ENCODE results near the gene PRPF18. TPM values are rescaled to one million over a fixed set of nuclear protein-coding genes. Genes with fewer than 3 reads are reported as not detected.

PRPF18 gene
- total RNA-seq, 4 donors from 2014 or later, result 21.8 to 44.0 (median 25.7) TPM

DNA sequence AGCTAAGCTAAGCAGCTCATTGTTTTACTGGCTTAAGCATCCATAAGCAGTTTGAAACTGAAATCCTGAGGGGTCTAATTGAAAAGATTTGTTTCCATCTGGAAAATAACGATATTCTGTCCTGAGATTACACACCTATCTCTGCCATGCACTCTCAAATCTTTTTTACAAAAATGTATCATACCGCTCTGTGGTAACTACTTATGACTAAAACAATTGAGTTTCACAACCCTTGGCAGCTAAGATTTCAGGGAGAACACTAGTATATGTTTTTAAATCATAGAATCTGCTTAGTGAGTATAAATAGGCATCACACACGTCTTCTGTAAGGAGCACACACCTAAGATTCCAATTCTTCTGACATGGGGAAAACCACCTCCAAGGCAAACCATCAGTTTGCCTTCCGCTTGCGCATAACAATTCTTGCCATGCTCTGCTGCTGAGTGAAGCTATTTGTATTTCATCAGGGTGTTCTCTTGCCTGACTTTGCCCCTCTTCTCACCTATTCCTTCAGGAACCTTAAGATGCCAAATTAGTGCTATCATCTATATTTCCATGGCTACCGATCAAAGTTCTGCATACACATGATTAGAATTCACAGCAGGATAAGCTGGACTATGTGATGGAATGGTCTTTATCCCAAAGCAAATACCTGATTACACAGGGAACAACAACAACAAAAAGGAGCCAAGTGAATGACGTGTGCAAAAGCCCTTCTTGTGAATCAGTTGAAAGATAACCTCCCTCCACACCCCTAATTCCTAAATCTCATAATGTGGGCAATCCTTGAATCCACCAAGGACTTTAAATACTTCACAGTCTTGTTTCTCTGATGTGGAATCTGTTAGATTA, 40.9 kb downstream of the PRPF18 start:
- TF ChIP-seq, protein P1, sequence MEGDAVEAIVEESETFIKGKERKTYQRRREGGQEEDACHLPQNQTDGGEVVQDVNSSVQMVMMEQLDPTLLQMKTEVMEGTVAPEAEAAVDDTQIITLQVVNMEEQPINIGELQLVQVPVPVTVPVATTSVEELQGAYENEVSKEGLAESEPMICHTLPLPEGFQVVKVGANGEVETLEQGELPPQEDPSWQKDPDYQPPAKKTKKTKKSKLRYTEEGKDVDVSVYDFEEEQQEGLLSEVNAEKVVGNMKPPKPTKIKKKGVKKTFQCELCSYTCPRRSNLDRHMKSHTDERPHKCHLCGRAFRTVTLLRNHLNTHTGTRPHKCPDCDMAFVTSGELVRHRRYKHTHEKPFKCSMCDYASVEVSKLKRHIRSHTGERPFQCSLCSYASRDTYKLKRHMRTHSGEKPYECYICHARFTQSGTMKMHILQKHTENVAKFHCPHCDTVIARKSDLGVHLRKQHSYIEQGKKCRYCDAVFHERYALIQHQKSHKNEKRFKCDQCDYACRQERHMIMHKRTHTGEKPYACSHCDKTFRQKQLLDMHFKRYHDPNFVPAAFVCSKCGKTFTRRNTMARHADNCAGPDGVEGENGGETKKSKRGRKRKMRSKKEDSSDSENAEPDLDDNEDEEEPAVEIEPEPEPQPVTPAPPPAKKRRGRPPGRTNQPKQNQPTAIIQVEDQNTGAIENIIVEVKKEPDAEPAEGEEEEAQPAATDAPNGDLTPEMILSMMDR (IDR thresholded peaks at IDR 0.05), result no peak
- TF ChIP-seq POLR2AphosphoS5 (IDR thresholded peaks at IDR 0.05) (no peak), POLR2A (IDR thresholded peaks at IDR 0.05) (no peak), EP300 (IDR thresholded peaks at IDR 0.05) (no peak)
- Histone ChIP-seq H3K9me3 (no peaks in the 10 kb centered on the region), H3K27me3 (no peaks in the 10 kb centered on the region), H3K27ac (no peak overlapping the region), H3K4me3 (no peak overlapping the region), H3K4me1 (no peaks in the 10 kb centered on the region), H3K36me3 (peaks cover 28% of the 10 kb centered on the region)
- no peak for DNase-seq (ENCODE audit: low spot score in 2 of 2)
- WGBS, result 95% methylated on average over 7 of the region's 7 CpGs

DNA sequence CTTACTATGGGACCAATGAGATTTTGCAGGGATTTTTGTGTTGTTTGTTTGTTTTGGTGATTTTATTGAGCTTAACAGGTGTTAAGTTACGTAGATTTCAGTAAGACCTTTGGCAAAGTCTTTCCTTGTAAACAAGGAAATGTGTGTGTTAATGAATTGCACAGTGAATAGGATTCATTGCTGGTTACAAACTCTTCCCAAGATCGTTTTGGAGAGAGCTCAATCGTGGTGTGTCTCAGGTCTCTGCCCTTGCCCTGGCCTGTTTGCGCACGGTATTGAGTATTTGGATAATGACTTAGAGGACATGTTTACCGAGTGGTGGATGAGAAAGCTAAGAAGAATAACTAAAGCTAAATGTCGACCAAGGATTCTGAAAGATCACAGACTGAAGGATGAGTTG, 41.9 kb downstream of the PRPF18 start:
- H3K36me3 ChIP-seq, result peaks cover 28% of the 10 kb centered on the region
- 59% methylated on average over 7 of the region's 7 CpGs for WGBS
- H3K4me3 ChIP-seq, result no peak overlapping the region
- H3K4me1 ChIP-seq, result no peaks in the 10 kb centered on the region
- no peak overlapping the region for H3K27ac ChIP-seq
- H3K27me3 ChIP-seq, result no peaks in the 10 kb centered on the region
- no peak for DNase-seq (ENCODE audit: low spot score in 2 of 2)
- no peaks in the 10 kb centered on the region for H3K9me3 ChIP-seq
- TF ChIP-seq EP300 (IDR thresholded peaks at IDR 0.05) (no peak), POLR2AphosphoS5 (IDR thresholded peaks at IDR 0.05) (no peak), POLR2A (IDR thresholded peaks at IDR 0.05) (no peak)
- TF ChIP-seq, protein P1 (IDR thresholded peaks at IDR 0.05), result no peak

DNA sequence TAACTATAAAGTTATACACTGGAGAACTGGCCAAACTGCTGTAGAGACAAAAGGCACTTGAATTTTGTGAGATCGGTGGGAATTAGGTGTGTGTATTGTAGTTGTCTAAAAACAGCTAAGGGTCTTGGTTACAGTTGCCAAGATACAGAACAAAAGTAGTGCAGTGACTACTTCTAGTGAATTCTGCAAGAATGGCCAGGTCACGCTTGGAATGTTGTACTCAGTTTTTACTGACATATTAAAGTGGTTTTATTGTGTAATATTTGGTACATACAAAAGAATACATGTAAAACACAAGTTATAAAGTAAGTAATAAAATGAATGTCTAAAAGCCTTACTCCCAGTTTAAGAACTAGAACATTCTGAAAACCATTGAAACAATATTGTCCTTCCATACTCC, 42.4 kb downstream of the PRPF18 start:
- Histone ChIP-seq H3K27me3 (no peaks in the 10 kb centered on the region), H3K27ac (no peak overlapping the region), H3K36me3 (peaks cover 28% of the 10 kb centered on the region), H3K4me1 (no peaks in the 10 kb centered on the region), H3K9me3 (no peaks in the 10 kb centered on the region), H3K4me3 (no peak overlapping the region)
- no peak for DNase-seq (ENCODE audit: low spot score in 2 of 2)
- TF ChIP-seq, protein P1 (IDR thresholded peaks at IDR 0.05), result no peak
- TF ChIP-seq POLR2AphosphoS5 (IDR thresholded peaks at IDR 0.05) (no peak), POLR2A (IDR thresholded peaks at IDR 0.05) (no peak), EP300 (IDR thresholded peaks at IDR 0.05) (no peak)
- whole genome bisulfite sequencing, result 87% methylated on average over 2 of the region's 2 CpGs

DNA sequence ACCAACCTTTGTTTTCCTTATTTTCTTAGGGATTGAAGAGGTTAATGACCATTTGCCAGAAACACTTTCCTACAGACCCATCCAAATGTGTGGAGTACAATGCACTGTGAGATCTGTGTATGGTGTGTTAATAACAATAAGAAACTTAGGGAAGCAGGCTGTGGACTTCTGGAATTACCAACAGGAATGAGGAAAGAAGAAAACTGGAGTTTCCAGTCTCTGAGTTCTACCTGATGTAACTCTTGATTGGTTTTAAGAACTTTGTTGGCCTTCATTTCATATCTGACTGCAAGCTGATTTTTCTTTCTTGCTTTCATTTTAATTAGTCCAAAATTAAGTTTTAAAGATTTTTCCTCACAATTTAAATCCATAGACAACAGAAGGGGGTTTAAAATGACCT, 43.5 kb downstream of the PRPF18 start:
- TF ChIP-seq POLR2AphosphoS5 (IDR thresholded peaks at IDR 0.05) (no peak), POLR2A (IDR thresholded peaks at IDR 0.05) (no peak), EP300 (IDR thresholded peaks at IDR 0.05) (no peak)
- TF ChIP-seq, protein P1 (IDR thresholded peaks at IDR 0.05), result no peak
- peaks cover 28% of the 10 kb centered on the region for H3K36me3 ChIP-seq
- DNase-seq (ENCODE audit: low spot score in 2 of 2), result no peak
- H3K4me1 ChIP-seq, result no peaks in the 10 kb centered on the region
- H3K4me3 ChIP-seq, result no peak overlapping the region
- H3K9me3 ChIP-seq, result no peaks in the 10 kb centered on the region
- H3K27ac ChIP-seq, result no peak overlapping the region
- H3K27me3 ChIP-seq, result no peaks in the 10 kb centered on the region

DNA sequence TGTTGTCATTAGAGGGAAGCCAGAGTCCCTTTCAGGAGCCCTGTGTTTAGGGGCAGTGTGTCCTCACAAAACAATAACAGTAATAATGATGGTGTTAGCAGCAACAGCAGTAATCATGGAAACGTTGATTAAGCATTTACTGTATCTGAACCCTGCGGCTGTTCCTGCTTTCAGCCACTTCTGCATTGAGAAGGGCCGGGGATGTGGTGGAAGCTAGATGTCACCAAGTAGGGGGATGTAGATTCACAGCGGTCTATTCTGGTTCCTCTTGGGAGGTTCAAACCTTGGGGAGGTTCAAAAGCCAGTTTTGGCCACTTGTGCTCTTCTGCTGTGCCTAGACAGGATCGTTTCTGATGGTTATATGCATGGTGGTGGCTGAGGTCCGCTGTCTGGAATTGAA, 44.8 kb downstream of the PRPF18 start:
- no peak overlapping the region for H3K4me3 ChIP-seq
- no peak for DNase-seq (ENCODE audit: low spot score in 2 of 2)
- 89% methylated on average over 6 of the region's 6 CpGs for WGBS
- no peaks in the 10 kb centered on the region for H3K4me1 ChIP-seq
- no peak for TF ChIP-seq POLR2A (IDR thresholded peaks at IDR 0.05)
- TF ChIP-seq POLR2AphosphoS5 (IDR thresholded peaks at IDR 0.05), result no peak
- TF ChIP-seq EP300 (IDR thresholded peaks at IDR 0.05), result no peak
- TF ChIP-seq, protein P1 (IDR thresholded peaks at IDR 0.05), result no peak
- no peaks in the 10 kb centered on the region for H3K27me3 ChIP-seq
- H3K36me3 ChIP-seq, result peaks cover 28% of the 10 kb centered on the region
- no peak overlapping the region for H3K27ac ChIP-seq
- H3K9me3 ChIP-seq, result no peaks in the 10 kb centered on the region
